Osteoblast (primary cell): ENCODE data around the gene POLL. TPM values are rescaled to one million over a fixed set of nuclear protein-coding genes. Genes with fewer than 3 reads are reported as not detected.

Experiments used
- DNase-seq: peaks from one replicate; pipeline ENCODE4 v3.0.0; 2011; ENCODE audit warnings: low spot score, mixed read lengths; ENCODE audit not compliant: insufficient read length; ENCODE audit errors: missing footprints
- H2AFZ ChIP-seq: 2 replicates; pipeline ENCODE4 v1.6.0; 2011; ENCODE audit warnings: mild to moderate bottlenecking, low read length
- H3K27ac ChIP-seq: 2 replicates; pipeline ENCODE4 v1.5.1; 2011; ENCODE audit warnings: mild to moderate bottlenecking, low read depth, low read length, moderate library complexity
- H3K27me3 ChIP-seq: 2 replicates; pipeline ENCODE4 v1.6.0; 2012; ENCODE audit warnings: mild to moderate bottlenecking, control low read depth, inconsistent platforms, low read length, moderate library complexity; ENCODE audit not compliant: insufficient read depth
- H3K36me3 ChIP-seq: 2 replicates; pipeline ENCODE4 v1.5.1; 2011; ENCODE audit warnings: mild to moderate bottlenecking, low read length, control low read depth, moderate library complexity; ENCODE audit not compliant: insufficient read depth
- H3K4me1 ChIP-seq: 2 replicates; pipeline ENCODE4 v1.5.1; 2011; ENCODE audit warnings: mild to moderate bottlenecking, low read length, control low read depth, moderate library complexity; ENCODE audit not compliant: insufficient read depth
- H3K4me2 ChIP-seq: 2 replicates; pipeline ENCODE4 v1.6.0; 2011; ENCODE audit warnings: mild to moderate bottlenecking, low read length; ENCODE audit not compliant: insufficient read depth
- H3K4me3 ChIP-seq: fragments of 200-600 bp; sonication (generic); 3 replicates; pipeline ENCODE4 v1.5.1; 2012; ENCODE audit warnings: mild to moderate bottlenecking, low read length, inconsistent platforms; ENCODE audit not compliant: insufficient read depth
- H3K79me2 ChIP-seq: 2 replicates; pipeline ENCODE4 v1.6.0; 2012; ENCODE audit warnings: mild to moderate bottlenecking, low read length, control low read depth, inconsistent platforms; ENCODE audit not compliant: insufficient read depth
- H3K9me3 ChIP-seq: 2 replicates; pipeline ENCODE4 v1.5.1; 2011; ENCODE audit warnings: low read depth, low read length, control low read depth
- H4K20me1 ChIP-seq: 2 replicates; pipeline ENCODE4 v1.6.0; 2012; ENCODE audit warnings: mild to moderate bottlenecking, low read length, control low read depth; ENCODE audit not compliant: insufficient read depth
- total RNA-seq: library from RNA; depleted of rRNA; stranded (reverse); fragments of >200 nt; gene quantifications from 2 replicates; pipeline ENCODE4 v1.2.3, GENCODE V29; 2012
- TF ChIP-seq, protein P1 (sequence below): IDR thresholded peaks from 2 replicates; pipeline ENCODE4 v1.5.1; 2011; ENCODE audit warnings: mild to moderate bottlenecking, low read depth, low read length, moderate library complexity; ENCODE audit errors: extremely low read depth

Gene POLL
- total RNA-seq, 1 donor = 18.5 TPM

DNA sequence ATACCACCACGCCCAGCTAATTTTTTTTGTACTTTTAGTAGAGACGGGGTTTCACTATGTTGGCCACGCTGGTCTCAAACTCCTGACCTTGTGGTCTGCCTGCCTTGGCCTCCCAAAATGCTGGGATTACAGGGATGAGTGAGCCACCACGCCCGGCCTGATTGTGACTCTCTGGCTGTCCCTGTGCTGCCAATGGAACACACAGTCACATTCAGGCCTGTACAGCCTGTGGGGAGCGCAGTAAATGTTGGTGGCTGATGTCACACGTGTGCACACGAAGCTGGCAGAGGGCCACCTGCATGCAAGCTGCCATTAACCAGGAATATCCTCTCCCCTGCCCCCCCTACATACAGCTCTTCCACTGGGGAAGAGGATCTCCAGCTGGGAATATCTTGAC lies 22.1 kb downstream of the POLL start:
- TF ChIP-seq, protein P1, sequence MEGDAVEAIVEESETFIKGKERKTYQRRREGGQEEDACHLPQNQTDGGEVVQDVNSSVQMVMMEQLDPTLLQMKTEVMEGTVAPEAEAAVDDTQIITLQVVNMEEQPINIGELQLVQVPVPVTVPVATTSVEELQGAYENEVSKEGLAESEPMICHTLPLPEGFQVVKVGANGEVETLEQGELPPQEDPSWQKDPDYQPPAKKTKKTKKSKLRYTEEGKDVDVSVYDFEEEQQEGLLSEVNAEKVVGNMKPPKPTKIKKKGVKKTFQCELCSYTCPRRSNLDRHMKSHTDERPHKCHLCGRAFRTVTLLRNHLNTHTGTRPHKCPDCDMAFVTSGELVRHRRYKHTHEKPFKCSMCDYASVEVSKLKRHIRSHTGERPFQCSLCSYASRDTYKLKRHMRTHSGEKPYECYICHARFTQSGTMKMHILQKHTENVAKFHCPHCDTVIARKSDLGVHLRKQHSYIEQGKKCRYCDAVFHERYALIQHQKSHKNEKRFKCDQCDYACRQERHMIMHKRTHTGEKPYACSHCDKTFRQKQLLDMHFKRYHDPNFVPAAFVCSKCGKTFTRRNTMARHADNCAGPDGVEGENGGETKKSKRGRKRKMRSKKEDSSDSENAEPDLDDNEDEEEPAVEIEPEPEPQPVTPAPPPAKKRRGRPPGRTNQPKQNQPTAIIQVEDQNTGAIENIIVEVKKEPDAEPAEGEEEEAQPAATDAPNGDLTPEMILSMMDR = no peak
- H4K20me1 ChIP-seq = no peaks in the 10 kb centered on the region
- peaks cover 55% of the 10 kb centered on the region for H3K27me3 ChIP-seq
- peaks cover 9% of the 10 kb centered on the region for H3K4me1 ChIP-seq
- no peak for DNase-seq
- H3K27ac ChIP-seq = no peak overlapping the region
- H3K4me2 ChIP-seq = peak overlapping the region; percentile 58
- no peak overlapping the region for H2AFZ ChIP-seq
- no peaks in the 10 kb centered on the region for H3K9me3 ChIP-seq
- H3K4me3 ChIP-seq = no peak overlapping the region
- no peaks in the 10 kb centered on the region for H3K79me2 ChIP-seq
- no peaks in the 10 kb centered on the region for H3K36me3 ChIP-seq

DNA sequence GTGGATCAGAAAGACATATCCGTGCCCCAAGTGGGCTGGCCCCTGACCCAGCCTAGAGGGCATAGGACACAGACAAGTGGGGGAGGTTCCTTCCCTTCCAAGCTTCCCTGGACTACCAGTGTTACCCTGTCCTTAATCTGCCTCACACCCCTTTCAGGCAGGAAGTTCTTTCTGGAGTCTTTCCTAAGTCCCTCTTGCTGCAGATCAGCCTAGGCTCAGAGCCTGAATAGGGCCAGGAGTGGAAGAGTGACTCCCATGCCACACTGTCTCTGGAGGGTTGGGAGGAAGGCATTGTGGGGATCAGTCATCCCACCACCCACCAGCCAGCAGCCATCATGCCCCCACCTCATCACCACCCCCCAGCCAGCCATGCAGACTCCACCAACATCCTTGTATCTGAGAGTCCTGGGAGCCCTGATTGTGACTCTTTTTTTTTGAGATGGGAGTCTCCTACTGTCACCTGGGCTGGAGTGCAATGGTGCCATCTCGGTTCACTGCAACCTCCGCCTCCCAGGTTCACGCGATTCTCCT lies 22.6 kb downstream of the POLL start:
- H3K79me2 ChIP-seq = no peaks in the 10 kb centered on the region
- H3K36me3 ChIP-seq = no peaks in the 10 kb centered on the region
- peaks cover 5% of the 10 kb centered on the region for H3K4me1 ChIP-seq
- H3K9me3 ChIP-seq = no peaks in the 10 kb centered on the region
- no peak overlapping the region for H3K4me2 ChIP-seq
- H3K27me3 ChIP-seq = peaks cover 55% of the 10 kb centered on the region
- TF ChIP-seq, protein P1 = no peak
- H2AFZ ChIP-seq = no peak overlapping the region
- no peak for DNase-seq
- no peak overlapping the region for H3K27ac ChIP-seq
- H3K4me3 ChIP-seq = no peak overlapping the region
- no peaks in the 10 kb centered on the region for H4K20me1 ChIP-seq

DNA sequence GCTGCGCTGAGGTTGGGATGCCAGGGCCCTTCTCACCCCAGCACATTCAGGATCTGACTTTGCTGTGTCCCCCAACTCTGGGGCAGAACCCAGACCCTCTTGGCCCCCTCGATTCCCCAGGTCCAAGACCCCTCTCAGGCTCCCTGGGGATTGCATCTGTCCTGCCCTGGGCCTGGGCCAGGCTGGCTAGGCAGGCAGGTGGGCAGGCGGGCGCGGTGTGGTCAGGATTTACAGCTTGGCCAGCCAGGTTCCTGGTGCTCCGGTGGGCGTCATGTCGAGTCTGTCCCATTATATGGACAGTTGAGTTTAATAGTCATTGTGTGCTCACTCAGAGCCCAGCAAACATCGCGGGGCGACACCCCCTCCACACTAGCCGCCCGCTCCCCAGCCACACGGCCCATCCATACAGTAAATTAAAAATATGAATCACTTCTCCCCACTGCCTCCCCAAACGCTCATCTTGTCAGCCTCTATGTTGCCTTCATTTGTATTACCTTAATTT lies 23.5 kb downstream of the POLL start:
- DNase-seq = no peak
- H3K9me3 ChIP-seq = no peaks in the 10 kb centered on the region
- no peaks in the 10 kb centered on the region for H3K36me3 ChIP-seq
- H3K4me2 ChIP-seq = no peak overlapping the region
- no peak overlapping the region for H2AFZ ChIP-seq
- H3K27ac ChIP-seq = no peak overlapping the region
- H3K4me1 ChIP-seq = no peaks in the 10 kb centered on the region
- peaks cover 53% of the 10 kb centered on the region for H3K27me3 ChIP-seq
- H3K4me3 ChIP-seq = no peak overlapping the region
- no peaks in the 10 kb centered on the region for H3K79me2 ChIP-seq
- no peaks in the 10 kb centered on the region for H4K20me1 ChIP-seq
- TF ChIP-seq, protein P1 = no peak

DNA sequence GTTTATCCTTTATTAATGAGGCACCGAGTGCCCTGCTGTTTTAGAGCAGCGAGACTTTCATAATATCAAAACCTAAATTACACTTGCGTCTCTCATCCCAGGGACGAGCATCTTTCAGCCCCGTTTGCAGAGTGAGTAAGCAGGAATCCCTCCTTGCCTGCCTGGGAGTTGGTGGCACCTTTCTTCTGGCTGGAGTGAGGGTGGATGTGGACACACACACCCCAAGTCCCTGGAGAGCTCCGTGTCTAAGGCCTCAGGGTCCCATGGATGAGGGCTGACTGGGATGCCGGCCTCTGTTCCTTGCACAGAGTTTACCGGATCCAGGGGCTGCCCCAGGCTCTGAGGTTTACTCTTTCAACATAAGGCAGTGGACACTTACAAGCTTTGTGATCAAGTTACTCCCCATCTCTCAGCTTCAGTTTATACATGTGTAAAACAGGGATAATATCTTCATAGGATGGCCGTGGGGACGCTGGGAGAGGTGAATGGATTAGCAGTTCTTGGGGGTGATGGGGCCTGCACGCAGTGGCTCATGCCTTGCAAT lies 24.5 kb downstream of the POLL start:
- no peaks in the 10 kb centered on the region for H3K79me2 ChIP-seq
- no peak overlapping the region for H3K27ac ChIP-seq
- H3K4me3 ChIP-seq = no peak overlapping the region
- no peaks in the 10 kb centered on the region for H3K36me3 ChIP-seq
- H3K4me1 ChIP-seq = no peaks in the 10 kb centered on the region
- no peaks in the 10 kb centered on the region for H4K20me1 ChIP-seq
- H3K4me2 ChIP-seq = no peak overlapping the region
- no peaks in the 10 kb centered on the region for H3K9me3 ChIP-seq
- peaks cover 47% of the 10 kb centered on the region for H3K27me3 ChIP-seq
- no peak overlapping the region for H2AFZ ChIP-seq
- TF ChIP-seq, protein P1 = no peak
- DNase-seq = no peak
